ENCODE measurements around the gene C4orf54. TPM values are rescaled to one million over a fixed set of nuclear protein-coding genes. Genes with fewer than 3 reads are reported as not detected.

The C4orf54 gene
- polyA plus RNA-seq, 3 donors: under 0.01 to 0.01 TPM; not detected in 1

DNA sequence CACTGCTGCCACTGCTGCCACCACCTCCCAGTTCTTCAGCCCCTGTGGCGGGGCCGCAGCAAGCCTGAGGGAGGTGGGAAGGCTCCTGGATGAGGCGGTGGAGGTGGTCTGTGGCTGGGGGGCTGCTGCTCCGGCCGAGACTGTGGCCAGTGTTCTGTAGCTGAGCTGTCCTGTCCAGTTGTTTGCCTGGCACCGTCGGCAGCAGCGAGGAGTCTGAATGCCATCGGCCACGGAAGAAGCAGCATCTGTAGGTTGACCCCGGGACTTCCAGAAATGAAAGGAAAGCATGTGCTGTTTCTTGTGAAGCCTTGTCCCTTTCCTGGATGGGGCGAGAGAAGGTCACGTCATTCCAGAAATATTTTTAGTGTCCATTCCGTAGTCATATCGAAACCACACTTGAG, 3.3 kb downstream of the C4orf54 start:
- no peak overlapping the region for H3K27ac ChIP-seq (ENCODE audit: low read depth, low read length)
- 80 to 93% (median 85%) methylated on average over 13 to 15 of the region's 15 CpGs for WGBS, 3 donors

DNA sequence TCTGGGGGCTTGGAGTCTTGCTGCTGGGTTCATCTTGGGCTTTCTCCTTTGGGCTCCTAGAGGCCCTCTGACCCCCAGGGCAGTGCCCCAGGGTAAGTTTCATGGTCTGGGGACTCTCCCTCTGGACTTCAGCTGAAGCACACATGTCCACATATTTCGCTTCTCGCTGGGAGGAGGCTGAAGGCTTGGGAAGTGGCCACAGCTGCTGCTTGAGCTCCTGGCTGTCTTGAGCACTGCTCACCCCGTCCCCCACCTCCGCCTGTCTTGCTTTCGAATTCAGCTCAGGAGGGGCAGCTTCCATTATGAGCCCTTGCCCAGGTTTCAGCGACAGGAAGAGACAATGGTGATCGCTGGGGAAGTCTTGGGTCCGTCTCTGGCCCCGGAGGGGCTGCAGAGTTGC, 3.7 kb downstream of the C4orf54 start:
- H3K27ac ChIP-seq (ENCODE audit: low read depth, low read length): no peak overlapping the region
- WGBS, 3 donors: 88 to 96% (median 92%) methylated on average over 9 of the region's 9 CpGs

DNA sequence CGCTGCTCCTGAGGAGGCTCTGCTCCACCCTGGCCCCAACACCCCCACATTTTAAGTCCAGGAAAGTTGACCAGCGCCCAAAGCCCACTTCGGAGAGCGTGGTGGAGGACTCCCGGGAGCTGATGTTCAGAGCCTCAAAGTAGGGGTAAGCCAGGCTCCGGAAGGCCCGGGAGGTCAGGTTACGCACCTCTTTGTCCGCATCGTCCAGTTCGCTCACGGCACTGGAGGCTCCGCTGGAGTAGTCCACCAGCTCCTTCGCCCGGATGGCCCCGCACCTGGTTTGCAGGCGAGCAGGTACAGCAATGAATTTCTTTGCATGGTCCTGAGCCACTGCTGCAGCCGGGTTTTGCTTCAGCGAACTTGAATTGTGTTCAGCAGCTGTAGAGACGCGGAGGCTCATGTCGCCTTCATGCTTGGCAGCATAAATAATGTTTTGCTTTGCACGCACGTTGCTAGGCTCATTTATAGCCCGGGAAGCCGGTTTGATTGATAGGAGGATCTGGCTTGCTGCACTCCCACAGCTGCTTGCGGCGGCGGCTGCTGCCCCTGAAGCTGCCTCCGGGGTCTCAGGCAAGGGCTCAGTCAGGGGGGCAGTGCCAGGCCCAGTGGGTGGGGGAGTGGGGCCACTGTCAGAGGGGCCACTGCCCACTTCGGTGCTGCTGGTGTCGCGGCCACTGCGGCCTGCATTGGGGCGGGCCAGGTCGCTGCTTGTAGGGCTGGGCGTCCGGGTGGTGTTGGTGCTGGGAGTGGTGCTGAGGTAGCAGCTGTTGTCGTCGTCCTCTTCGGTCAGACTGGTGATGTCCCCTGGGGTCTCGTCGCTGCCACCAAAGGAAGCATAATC, 4.8 kb downstream of the C4orf54 start:
- WGBS, 3 donors: 95 to 97% (median 96%) methylated on average over 43 of the region's 43 CpGs
- no peak overlapping the region for H3K27ac ChIP-seq (ENCODE audit: low read depth, low read length)

DNA sequence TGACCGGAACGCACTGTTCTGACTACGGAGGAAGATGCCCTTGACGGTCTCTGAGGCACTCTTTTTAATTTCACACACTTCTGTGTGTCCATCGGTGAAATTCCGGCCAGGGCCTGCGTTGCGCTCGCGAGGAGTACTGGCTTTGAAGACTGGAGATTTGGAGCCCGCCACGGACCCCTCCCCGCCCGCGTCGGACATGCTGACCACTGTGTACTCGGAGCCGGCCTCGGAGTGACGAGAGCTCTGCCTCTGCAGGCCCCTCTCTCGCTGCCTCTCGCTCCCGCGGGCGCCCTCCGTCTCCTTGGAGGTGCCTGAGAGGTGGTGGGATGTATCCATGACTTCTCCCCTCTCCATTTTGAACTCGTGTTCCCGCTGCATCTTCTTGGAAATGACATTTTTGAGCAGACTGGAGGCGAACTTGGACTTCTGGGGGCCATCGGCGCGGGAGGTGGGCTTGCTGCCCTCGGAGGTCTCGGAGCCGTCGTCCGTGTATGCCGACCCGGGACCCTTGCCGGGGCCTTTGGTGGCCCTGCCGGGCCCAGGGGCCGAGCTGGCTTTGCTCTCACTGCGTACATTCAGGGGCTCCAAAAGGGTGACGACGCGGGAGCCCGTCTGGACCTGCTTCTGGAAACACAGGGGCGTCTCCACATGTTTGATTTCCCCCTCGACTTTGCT, 5.7 kb downstream of the C4orf54 start:
- WGBS, 3 donors: 95 to 97% (median 96%) methylated on average over 49 of the region's 49 CpGs
- H3K27ac ChIP-seq (ENCODE audit: low read depth, low read length): no peak overlapping the region

DNA sequence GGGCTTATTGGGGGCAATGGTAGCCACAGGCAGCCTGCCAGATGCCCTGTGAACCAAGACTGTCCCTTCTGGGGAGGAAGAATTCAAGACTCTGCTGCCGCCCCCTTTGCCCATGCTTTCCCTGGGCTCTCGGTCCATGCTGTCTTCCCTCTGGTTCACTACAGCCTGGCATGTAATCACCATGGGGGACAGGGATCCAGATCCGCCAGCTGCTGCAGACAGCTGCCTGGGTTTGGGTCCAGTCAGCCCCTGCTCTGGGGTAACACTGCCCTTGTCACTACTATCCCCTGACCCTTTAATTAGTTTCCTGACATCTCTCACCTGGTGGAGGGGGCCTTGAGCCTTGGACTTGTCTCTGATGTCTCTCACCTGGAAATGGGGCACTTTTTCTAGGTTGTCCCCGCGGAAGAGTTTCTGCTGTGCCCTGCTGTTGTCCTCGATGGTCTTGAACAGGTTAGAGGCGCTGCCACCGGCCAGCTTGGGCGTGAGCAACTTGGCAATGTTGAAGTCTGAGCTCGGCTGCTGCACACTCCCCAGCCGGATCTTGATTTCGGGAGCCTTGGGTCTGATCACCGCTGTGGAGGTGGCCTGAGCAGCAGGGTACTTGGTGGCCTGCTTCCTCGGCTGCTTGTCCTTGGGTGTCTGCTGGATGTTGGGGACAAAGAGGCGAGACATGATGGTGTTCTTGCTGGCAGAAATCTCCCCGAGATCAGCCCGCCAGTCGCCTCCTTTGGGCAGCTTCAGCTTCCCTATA, 6.4 kb downstream of the C4orf54 start:
- no peak overlapping the region for H3K27ac ChIP-seq (ENCODE audit: low read depth, low read length)
- 88 to 91% (median 90%) methylated on average over 18 of the region's 18 CpGs for WGBS, 3 donors

DNA sequence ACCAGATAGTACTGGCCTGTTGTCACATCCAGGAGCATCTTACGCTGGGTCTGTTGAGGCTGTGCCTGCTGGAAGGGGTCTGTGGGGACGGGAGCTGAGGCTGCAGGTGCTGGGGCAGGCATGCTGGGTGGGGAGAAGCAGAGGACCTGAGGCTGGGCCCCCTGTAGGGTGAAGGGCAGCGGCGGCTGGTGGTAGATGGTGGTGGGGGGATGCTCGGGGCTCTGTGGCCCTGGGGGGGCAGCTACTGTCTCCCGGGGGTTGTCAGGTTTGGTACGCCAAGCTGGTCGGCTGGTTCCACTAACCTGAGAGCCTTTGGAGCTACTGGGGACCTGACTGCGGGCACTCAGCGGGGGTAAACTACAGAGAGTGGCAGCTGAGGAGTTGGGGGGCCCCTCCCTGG, 7.8 kb downstream of the C4orf54 start:
- WGBS, 3 donors: 89 to 94% (median 90%) methylated on average over 10 of the region's 10 CpGs
- H3K27ac ChIP-seq (ENCODE audit: low read depth, low read length): no peak overlapping the region

DNA sequence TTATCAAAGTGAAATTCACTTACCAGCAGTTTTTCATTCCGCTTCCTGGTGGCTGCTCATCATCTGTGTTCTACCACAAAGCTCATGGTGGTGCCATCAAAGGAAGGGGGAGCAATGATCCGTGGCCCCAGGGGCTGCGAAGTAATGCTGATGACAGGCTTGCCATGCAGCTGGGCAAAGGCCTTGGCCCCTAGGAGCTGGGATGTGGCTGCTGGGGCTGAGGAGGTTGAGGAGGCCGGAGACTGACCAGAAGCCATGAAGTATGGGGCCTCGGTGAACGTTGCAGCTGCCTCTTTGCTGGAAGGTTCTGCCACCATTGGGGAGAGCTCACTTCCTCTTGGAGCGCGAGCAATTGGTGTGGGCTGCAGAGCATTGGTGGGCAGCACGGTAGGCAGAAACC, 8.4 kb downstream of the C4orf54 start:
- WGBS, 3 donors: 88 to 96% (median 88%) methylated on average over 9 of the region's 9 CpGs

DNA sequence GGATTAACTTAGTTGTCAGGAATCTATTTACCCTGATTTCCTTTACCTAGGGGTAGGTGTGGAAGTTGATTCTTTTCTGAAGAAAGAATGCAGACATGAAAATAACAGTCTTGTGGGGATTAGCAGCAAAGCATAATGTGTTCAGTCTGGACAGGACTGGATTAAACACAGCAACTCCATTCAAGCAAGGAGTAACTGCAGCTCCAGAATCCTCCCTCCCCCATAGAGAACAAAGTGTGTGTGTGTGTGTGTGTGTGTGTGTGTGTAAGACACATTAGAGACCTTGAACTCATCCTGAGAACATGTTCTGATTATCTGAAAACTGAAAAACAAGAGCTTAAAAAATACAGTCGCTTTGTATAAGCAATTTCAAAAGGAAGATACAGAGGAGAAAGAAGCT, 9.3 kb downstream of the C4orf54 start:
- no peak overlapping the region for H3K27ac ChIP-seq (ENCODE audit: low read depth, low read length)
- 74 to 80% (median 77%) methylated on average over 1 of the region's 1 CpG for WGBS, 3 donors

More for the DNA sequence above, 8.4 kb downstream of the C4orf54 start:
- H3K27ac ChIP-seq (ENCODE audit: low read depth, low read length): no peak overlapping the region

DNA sequence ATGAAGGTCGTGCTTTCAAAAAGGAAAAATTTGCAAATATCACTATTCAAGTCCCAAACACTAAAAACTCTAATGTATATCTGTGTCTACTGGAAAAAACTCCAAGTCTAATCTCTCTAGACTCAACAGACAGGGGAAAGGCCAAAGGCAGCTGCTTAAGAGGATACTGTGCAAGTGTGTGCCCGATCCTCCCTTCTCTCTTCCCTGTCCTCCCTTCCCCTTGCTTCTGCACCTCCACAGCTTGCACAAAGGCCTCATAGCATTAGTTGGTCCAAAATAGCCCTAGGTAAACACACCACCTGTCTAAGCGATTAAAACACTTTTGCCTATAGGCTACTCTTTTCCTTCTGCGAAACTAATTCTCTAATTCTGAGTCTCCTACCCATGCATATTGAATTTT, 10.6 kb downstream of the C4orf54 start:
- WGBS, 3 donors: 58 to 81% (median 74%) methylated on average over 4 of the region's 4 CpGs
- no peak overlapping the region for H3K27ac ChIP-seq (ENCODE audit: low read depth, low read length)

DNA sequence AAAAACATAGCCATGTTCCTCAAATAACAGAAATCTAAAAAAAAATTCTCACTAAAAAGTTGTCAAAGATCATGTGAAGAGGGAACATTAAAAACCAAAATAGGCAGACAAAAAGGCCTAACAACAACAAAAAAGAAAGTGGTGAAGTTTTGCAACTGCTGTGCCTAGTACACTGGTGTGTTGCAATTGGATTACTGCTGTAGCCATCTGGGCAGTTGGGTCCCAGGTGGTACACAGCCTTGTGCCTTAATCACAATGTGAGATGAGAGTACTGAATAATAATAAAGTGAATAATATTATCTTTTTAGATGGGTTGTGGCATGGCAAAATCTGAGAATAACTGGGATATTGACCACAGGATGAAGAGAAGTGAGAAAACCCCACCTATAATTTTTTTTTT, 12.0 kb downstream of the C4orf54 start:
- no peak overlapping the region for H3K27ac ChIP-seq (ENCODE audit: low read depth, low read length)

DNA sequence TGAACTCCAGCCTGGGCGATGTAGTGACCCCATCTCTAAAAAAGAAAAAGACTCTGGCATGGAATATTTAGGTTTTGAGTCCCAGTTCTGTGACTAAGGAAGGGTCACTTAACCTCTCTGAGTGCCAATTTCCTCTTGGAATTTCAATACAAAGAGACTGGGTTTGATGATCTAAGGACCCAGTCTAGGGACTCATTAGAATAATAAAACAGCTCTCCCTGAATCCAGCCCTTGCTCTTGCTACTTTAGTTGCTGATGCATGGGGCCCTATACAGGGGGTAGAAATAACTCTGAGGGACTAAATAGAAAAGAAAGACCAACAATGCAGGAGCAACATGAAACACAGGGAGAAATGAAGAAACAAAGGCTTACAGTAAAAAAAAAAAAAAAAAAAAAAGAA, 12.6 kb downstream of the C4orf54 start:
- no peak overlapping the region for H3K27ac ChIP-seq (ENCODE audit: low read depth, low read length)

DNA sequence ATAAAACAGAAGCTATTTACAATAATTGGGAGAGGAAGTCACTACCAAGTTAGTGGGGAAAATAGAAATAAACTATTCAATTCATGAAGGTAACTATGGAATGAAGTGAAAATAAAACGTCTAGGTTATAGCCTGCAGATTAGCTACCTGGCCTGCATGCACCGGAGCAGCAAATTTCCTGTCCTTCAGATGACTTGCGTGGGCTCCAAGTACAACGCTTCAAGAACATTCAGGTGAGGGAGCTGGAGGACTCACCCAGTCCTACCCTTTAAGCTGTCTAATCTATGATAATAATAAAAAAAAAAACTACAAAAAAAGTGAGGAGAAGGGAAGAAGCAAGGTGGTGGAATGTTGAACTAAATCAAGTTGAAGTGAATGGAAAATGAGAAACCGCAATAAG, 13.2 kb downstream of the C4orf54 start:
- WGBS, 3 donors: 49 to 75% (median 64%) methylated on average over 5 of the region's 5 CpGs
- H3K27ac ChIP-seq (ENCODE audit: low read depth, low read length): no peak overlapping the region

More for the DNA sequence above, 12.6 kb downstream of the C4orf54 start:
- WGBS, 3 donors: 89 to 90% (median 90%) methylated on average over 1 of the region's 1 CpG

DNA sequence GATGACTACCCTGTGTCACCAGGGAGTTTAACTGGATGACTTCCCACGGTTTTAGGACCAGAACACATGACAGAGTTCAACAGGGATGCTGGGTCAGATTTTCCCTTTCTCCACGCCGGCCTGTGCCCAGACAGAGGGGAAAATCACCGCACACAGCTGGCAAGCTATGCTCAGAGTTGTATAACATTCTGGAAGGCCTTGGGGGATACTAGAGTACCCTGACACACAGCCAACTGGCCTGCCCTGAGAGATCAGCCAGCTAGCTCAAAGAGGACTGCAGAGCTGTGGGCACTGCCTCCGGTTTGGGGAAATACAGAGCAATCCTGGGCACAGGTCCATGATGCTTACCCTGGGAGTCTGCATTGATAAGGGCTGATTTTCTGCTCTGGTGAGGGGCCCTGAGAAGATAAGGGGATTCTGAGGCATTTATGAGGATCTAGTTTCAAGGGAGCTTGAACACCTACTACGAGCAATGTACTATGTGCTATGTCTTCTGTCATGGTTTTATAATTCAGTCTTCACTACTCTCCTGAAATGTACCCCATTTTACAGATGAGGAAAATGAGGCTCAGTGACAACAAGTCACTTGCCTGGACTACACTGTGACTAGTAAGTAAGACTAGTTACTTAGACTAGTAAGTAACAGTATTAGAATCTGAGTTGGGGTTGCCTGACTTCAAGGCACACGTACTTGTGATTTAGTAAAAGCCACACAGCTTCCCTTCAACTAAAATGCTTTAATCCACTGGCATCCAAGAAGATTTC, 14.7 kb downstream of the C4orf54 start:
- WGBS, 3 donors: 38 to 60% (median 53%) methylated on average over 7 of the region's 7 CpGs
- H3K27ac ChIP-seq (ENCODE audit: low read depth, low read length): no peak overlapping the region

DNA sequence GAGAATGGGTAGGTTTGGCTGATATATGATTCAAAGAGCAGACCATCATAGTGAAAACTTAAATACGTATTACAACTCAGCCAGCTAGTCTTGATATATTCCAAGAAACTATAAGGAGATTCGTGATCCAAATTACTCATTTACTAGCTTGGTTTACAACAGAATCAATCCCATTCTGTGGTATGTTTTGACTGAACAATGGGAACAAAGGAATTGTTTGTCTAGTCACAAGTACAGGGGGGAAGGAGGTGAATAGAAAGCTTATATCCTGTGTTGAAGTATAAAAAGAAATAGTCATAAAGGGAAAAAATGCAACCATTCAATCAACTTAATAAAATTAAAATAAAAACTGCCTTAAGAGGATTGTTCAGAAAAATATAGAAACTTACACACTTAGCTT, 17.0 kb downstream of the C4orf54 start:
- 65 to 71% (median 67%) methylated on average over 2 of the region's 2 CpGs for WGBS, 3 donors
- H3K27ac ChIP-seq (ENCODE audit: low read depth, low read length): no peak overlapping the region

DNA sequence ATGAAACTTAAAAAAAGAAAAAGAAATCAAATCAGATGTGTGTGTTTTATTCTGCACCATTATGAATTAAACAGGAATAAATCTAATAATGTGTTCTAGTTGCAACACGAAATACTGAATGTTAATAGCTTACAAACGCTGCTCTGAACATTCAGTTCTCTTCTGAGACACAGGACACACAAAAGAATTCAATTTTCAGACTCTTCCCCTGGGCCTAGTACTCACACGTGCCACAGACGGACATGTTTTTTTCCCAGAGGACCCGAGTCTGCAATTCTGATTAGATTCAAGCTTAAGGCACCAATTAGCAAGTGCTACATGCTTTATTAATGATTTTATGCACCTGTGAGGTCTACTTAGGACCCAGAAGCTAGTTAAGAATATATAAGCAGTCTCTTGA, 20.5 kb downstream of the C4orf54 start:
- no peak overlapping the region for H3K27ac ChIP-seq (ENCODE audit: low read depth, low read length)
- 51 to 72% (median 70%) methylated on average over 5 of the region's 5 CpGs for WGBS, 3 donors

DNA sequence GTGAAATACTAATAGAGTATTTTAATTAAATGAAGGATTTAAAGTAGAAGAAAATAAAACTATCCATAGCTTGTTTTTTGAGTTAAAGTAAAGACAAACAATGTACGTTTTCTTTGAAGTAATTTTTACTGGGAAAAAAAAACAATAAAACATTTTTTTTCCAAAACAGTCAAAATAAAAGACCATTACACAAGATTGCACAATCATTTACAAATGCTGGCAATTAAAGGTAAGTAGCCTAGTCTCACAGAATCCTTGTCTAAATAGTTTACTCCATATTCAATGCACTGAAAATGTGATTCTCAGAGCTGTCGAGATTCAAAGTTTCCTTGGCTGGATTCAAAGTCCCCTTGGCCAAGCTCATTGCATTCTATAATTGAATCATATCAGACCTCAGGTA, 21.2 kb downstream of the C4orf54 start:
- H3K27ac ChIP-seq (ENCODE audit: low read depth, low read length): no peak overlapping the region
- 73 to 81% (median 74%) methylated on average over 2 of the region's 2 CpGs for WGBS, 3 donors

DNA sequence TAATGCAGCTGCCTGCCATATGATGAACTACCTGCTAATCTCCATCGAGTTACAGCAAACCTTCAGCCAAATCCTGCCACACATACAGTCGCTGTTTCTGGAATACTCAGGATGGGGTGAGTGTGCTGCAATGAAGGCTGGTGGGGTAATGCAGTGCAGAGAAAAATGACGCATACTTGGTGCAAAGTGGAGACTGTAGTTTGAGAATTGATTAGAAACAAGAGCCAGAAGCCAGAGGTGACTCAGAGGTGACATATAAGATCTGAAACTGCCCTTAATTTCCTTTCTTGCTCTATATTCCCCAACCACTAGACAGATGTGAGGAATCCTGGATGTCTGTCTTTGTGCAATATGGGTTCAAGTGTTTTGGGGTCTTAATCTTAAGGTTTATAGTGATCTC, 22.0 kb downstream of the C4orf54 start:
- WGBS, 3 donors: 81 to 89% (median 86%) methylated on average over 3 of the region's 3 CpGs
- H3K27ac ChIP-seq (ENCODE audit: low read depth, low read length): no peak overlapping the region

DNA sequence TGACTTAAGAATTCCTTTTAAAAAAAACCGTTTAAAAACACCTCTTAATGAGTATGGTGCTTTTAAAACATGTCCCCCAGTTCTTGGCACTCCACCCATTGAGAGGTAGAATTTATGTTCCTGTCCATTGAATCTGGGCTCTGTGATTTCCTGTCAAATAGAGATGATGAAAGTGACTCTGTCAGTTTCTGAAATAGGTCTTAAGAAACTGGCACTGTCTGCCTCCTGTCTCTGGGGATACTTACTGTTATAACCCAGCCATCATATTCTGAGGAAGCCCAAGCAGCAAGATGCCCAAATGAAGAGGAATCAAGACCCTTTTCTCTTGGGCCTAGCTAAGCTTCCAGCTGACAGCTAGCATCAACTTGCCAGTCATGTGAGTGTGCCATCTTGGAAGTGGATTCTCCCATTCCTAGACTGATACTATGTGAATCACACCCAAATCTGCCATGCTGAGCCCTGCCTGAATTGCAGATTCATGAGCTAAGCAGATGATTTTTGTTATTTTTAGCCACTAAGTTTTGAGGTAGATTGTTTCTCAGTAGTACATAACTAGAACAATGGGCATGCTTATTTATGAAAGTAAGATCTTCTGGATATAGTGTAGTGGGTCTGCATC, 22.8 kb downstream of the C4orf54 start:
- WGBS, 3 donors: 50 to 65% (median 53%) methylated on average over 1 of the region's 1 CpG
- H3K27ac ChIP-seq (ENCODE audit: low read depth, low read length): no peak overlapping the region
